Adrenal gland (tissue), 5 donors: ENCODE results near the gene SAA2.

ENCODE experiments used
- POLR2A ChIP-seq, 2 donors: fragments of 450-650 bp; IDR thresholded peaks; one replicate each; pipeline ENCODE4 v1.6.1; 2017; ENCODE audit warnings: antibody characterized with exemption in 2 of 2, mild to moderate bottlenecking in 2 of 2, moderate library complexity in 1 of 2
- TF ChIP-seq, protein P1 (sequence below), 6 experiments: fragments of 450-650 bp in 4 of 6; fragments of 200-600 bp in 2 of 6; sonication (generic) in 1 of 6; IDR thresholded peaks; 1 replicate in 5 of 6; 2 replicates in 1 of 6; pipeline versions ENCODE4 v1.5.1 to v1.8.0; 2016 to 2021; ENCODE audit warnings: antibody characterized with exemption in 6 of 6, mild to moderate bottlenecking in 2 of 6, moderate library complexity in 1 of 6
- donor health status: DM: no; HTN: no; CAD: no.

DNA sequence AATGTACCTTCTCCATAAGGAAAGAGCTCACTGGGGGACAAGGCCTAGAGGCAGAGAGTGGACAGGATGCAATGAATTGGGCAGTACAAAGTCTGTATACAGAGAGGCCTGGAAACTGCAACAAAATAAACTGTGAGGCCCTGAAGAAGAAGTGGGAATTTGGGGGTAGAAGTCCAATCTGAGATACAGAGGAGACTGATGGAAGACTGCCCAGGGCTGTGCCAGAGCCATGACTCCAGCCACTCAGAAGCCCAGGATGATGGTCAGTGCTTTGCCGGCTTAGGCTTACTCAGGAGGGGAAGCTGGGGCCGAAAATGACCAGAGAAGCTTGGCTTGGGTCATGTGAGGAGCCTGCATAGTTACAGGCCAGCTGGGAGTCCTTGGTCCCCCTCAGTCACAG lies 17.6 kb downstream of the SAA2 start:
- TF ChIP-seq, protein P1, sequence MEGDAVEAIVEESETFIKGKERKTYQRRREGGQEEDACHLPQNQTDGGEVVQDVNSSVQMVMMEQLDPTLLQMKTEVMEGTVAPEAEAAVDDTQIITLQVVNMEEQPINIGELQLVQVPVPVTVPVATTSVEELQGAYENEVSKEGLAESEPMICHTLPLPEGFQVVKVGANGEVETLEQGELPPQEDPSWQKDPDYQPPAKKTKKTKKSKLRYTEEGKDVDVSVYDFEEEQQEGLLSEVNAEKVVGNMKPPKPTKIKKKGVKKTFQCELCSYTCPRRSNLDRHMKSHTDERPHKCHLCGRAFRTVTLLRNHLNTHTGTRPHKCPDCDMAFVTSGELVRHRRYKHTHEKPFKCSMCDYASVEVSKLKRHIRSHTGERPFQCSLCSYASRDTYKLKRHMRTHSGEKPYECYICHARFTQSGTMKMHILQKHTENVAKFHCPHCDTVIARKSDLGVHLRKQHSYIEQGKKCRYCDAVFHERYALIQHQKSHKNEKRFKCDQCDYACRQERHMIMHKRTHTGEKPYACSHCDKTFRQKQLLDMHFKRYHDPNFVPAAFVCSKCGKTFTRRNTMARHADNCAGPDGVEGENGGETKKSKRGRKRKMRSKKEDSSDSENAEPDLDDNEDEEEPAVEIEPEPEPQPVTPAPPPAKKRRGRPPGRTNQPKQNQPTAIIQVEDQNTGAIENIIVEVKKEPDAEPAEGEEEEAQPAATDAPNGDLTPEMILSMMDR (IDR thresholded peaks at IDR 0.05): no peak
- no peak for TF ChIP-seq POLR2A (IDR thresholded peaks at IDR 0.05)
